A549 (cell line): Measurements from ENCODE around the gene ZNF548. TPM values are rescaled to one million over a fixed set of nuclear protein-coding genes. Genes with fewer than 3 reads are reported as not detected.

Experiments used
- ATAC-seq, 2 experiments: fragments of 200-7000 bp in 1 of 2; fragments of >200 bp in 1 of 2; cut with Nextera tagmentation in 1 of 2; cut with Tn5 transposase in 1 of 2; 3 replicates each; pipeline versions ENCODE4 v1.8.0 to v1.9.1; 2018 to 2020; ENCODE audit warnings: mild to moderate bottlenecking in 1 of 2, moderate library complexity in 1 of 2
- CTCF ChIA-PET: fragments of 300-600 bp; sonication (Branson Sonifier 250); formaldehyde crosslinking; extraction: SDS; loops from one replicate; lab custom pipeline; 2021; ENCODE audit warnings: antibody characterized with exemption, inconsistent platforms; lab: Yijun Ruan, JAX
- POLR2A ChIA-PET: fragments of 350-600 bp; formaldehyde crosslinking; extraction: SDS; loops from one replicate; lab custom pipeline; 2021; ENCODE audit warnings: antibody characterized with exemption, inconsistent platforms; lab: Yijun Ruan, JAX
- DNase-seq, 2 experiments: peaks; one replicate each; pipeline versions ENCODE4 v3.0.0 to v3.0.0-alpha.2; 2011 to 2016; ENCODE audit warnings: low read depth in 1 of 2, low spot score in 1 of 2
- FAIRE-seq: peaks from 2 replicates; lab custom pipeline; 2011; peaks lifted over from hg19 to GRCh38; lab: Jason Lieb, UNC
- H3K27ac ChIP-seq, 2 experiments: fragments of >200 bp; sonication (Bioruptor Twin); formaldehyde crosslinking; 3 replicates each; pipeline ENCODE4 v1.5.1; 2016 to 2017
- H3K4me1 ChIP-seq: fragments of >200 bp; sonication (Bioruptor Twin); formaldehyde crosslinking; 3 replicates; pipeline ENCODE4 v1.6.1; 2016
- H3K4me2 ChIP-seq: fragments of >200 bp; sonication (Bioruptor Twin); formaldehyde crosslinking; 3 replicates; pipeline ENCODE4 v1.6.1; 2016
- H3K4me3 ChIP-seq: fragments of >200 bp; sonication (Bioruptor Twin); formaldehyde crosslinking; 3 replicates; pipeline ENCODE4 v1.5.1; 2016
- H3K9me3 ChIP-seq: fragments of >200 bp; sonication (Bioruptor Twin); formaldehyde crosslinking; 3 replicates; pipeline ENCODE4 v1.6.1; 2016
- ATOH8 ChIP-seq: fragments of 250-450 bp; sonication (Bioruptor Pico); IDR thresholded peaks from 2 replicates; pipeline ENCODE4 v1.5.0; 2020; ENCODE audit warnings: low read depth, mild to moderate bottlenecking, moderate library complexity
- BCL3 ChIP-seq: fragments of >200 bp; sonication (Bioruptor Twin); formaldehyde crosslinking; IDR thresholded peaks from 3 replicates; pipeline ENCODE4 v1.6.1; 2016
- CEBPB ChIP-seq, 2 experiments: fragments of >200 bp in 1 of 2; sonication (Bioruptor Twin) in 1 of 2; formaldehyde crosslinking in 1 of 2; IDR thresholded peaks; 2 replicates each; pipeline ENCODE4 v1.6.1; 2012 to 2016
- CHD2 ChIP-seq: fragments of 150-350 bp; IDR thresholded peaks from 2 replicates; pipeline ENCODE4 v1.6.1; 2014; ENCODE audit warnings: low read length; ENCODE audit not compliant: partially characterized antibody
- E2F6 ChIP-seq: IDR thresholded peaks from 2 replicates; pipeline ENCODE4 v1.6.1; 2012; ENCODE audit warnings: low read depth, borderline replicate concordance
- EHMT2 ChIP-seq: fragments of 200-600 bp; sonication (generic); IDR thresholded peaks from 2 replicates; pipeline ENCODE4 v1.6.1; 2016; ENCODE audit warnings: antibody characterized with exemption, low read depth, mild to moderate bottlenecking, moderate library complexity
- ELK1 ChIP-seq: fragments of 150-350 bp; IDR thresholded peaks from 2 replicates; pipeline ENCODE4 v1.6.1; 2014; ENCODE audit warnings: low read depth, mild to moderate bottlenecking, low read length
- EP300 ChIP-seq, 2 experiments: fragments of >200 bp; sonication (Bioruptor Twin); formaldehyde crosslinking; IDR thresholded peaks; 2 replicates in 1 of 2; 3 replicates in 1 of 2; pipeline ENCODE4 v1.6.1; 2016 to 2017
- ESRRA ChIP-seq: fragments of 150-350 bp; IDR thresholded peaks from 2 replicates; pipeline ENCODE4 v1.6.1; 2014; ENCODE audit warnings: mild to moderate bottlenecking, low read length, borderline replicate concordance
- FOSB ChIP-seq: fragments of 250-450 bp; sonication (Bioruptor Pico); IDR thresholded peaks from 2 replicates; pipeline ENCODE4 v1.5.0; 2020; ENCODE audit warnings: mild to moderate bottlenecking, moderate library complexity
- GATA3 ChIP-seq: IDR thresholded peaks from 2 replicates; pipeline ENCODE4 v1.6.1; 2012; ENCODE audit warnings: borderline replicate concordance
- HOXA7 ChIP-seq: fragments of 250-450 bp; sonication (Bioruptor Pico); IDR thresholded peaks from 2 replicates; pipeline ENCODE4 v1.5.0; 2020; ENCODE audit warnings: mild to moderate bottlenecking, moderate library complexity
- HOXB13 ChIP-seq: fragments of 250-450 bp; sonication (Bioruptor Pico); IDR thresholded peaks from 2 replicates; pipeline ENCODE4 v1.5.0; 2020; ENCODE audit warnings: low read depth, mild to moderate bottlenecking, moderate library complexity
- HOXB5 ChIP-seq: fragments of 250-450 bp; sonication (Bioruptor Pico); IDR thresholded peaks from 2 replicates; pipeline ENCODE4 v1.5.0; 2020; ENCODE audit warnings: mild to moderate bottlenecking, moderate library complexity
- JUN ChIP-seq, 2 experiments: fragments of >200 bp; sonication (Bioruptor Twin); formaldehyde crosslinking; IDR thresholded peaks; 2 replicates in 1 of 2; 3 replicates in 1 of 2; pipeline ENCODE4 v1.6.1; 2016 to 2017
- KDM1A ChIP-seq: fragments of 200-600 bp; sonication (generic); IDR thresholded peaks from 2 replicates; pipeline ENCODE4 v1.6.1; 2016; ENCODE audit warnings: low read depth, mild to moderate bottlenecking
- KDM5A ChIP-seq: fragments of 200-600 bp; sonication (generic); IDR thresholded peaks from 2 replicates; pipeline ENCODE4 v1.6.1; 2016; ENCODE audit warnings: antibody characterized with exemption, mild to moderate bottlenecking
- MAX ChIP-seq: IDR thresholded peaks from 2 replicates; pipeline ENCODE4 v1.6.1; 2012
- MAZ ChIP-seq: fragments of 150-350 bp; IDR thresholded peaks from 2 replicates; pipeline ENCODE4 v1.6.1; 2014; ENCODE audit warnings: antibody characterized with exemption, low read depth, low read length, borderline replicate concordance
- MYC ChIP-seq: IDR thresholded peaks from 2 replicates; pipeline ENCODE4 v1.6.1; 2012; ENCODE audit warnings: mild to moderate bottlenecking, inconsistent platforms, low read length, improper control_type of control experiment, borderline replicate concordance
- NR3C1 ChIP-seq: fragments of >200 bp; sonication (Bioruptor Twin); formaldehyde crosslinking; IDR thresholded peaks from 3 replicates; pipeline ENCODE4 v1.6.1; 2017
- RAD21 ChIP-seq, 2 experiments: fragments of >200 bp in 1 of 2; sonication (Bioruptor Twin) in 1 of 2; formaldehyde crosslinking in 1 of 2; IDR thresholded peaks in 1 of 2; conservative IDR thresholded peaks in 1 of 2; 2 replicates in 1 of 2; 3 replicates in 1 of 2; pipeline ENCODE4 v1.6.1; 2012 to 2018; ENCODE audit warnings: inconsistent platforms in 1 of 2
- RFX5 ChIP-seq: fragments of 450-650 bp; IDR thresholded peaks from 2 replicates; pipeline ENCODE4 v1.7.1; 2014; ENCODE audit warnings: antibody characterized with exemption, mild to moderate bottlenecking, moderate library complexity
- SREBF2 ChIP-seq: fragments of 450-650 bp; IDR thresholded peaks from 2 replicates; pipeline ENCODE4 v1.6.1; 2014; ENCODE audit warnings: mild to moderate bottlenecking, moderate library complexity
- TFCP2L1 ChIP-seq: fragments of 250-450 bp; sonication (Bioruptor Pico); IDR thresholded peaks from 2 replicates; pipeline ENCODE4 v1.5.0; 2021; ENCODE audit warnings: mild to moderate bottlenecking
- USF2 ChIP-seq: fragments of 450-650 bp; IDR thresholded peaks from 2 replicates; pipeline ENCODE4 v1.6.1; 2014; ENCODE audit warnings: antibody characterized with exemption
- ZFP36 ChIP-seq: fragments of 450-650 bp; IDR thresholded peaks from 2 replicates; pipeline ENCODE4 v1.6.1; 2014; ENCODE audit warnings: borderline replicate concordance; ENCODE audit not compliant: partially characterized antibody
- ZNF302 ChIP-seq: fragments of 250-450 bp; sonication (Bioruptor Pico); IDR thresholded peaks from 2 replicates; pipeline ENCODE4 v1.9.0; 2021; ENCODE audit warnings: inconsistent platforms, mild to moderate bottlenecking, moderate library complexity
- ZSCAN20 ChIP-seq: fragments of 250-450 bp; sonication (Bioruptor Pico); IDR thresholded peaks from 2 replicates; pipeline ENCODE4 v1.8.0; 2022; ENCODE audit warnings: mild to moderate bottlenecking, moderate library complexity
- WGBS: methylation state at CpG from one replicate; pipeline ENCODE4 v1.1.6; 2017; ENCODE audit errors: missing lambda C conversion rate; 5-methylcytosine and 5-hydroxymethylcytosine counted together
- polyA plus RNA-seq, 4 experiments: library from polyadenylated mRNA; depleted of rRNA in 3 of 4; stranded (reverse); fragments of >200 nt; fragmentation: RNase III in 1 of 4; extraction: RNeasy Plus Mini Kit Qiagen cat#74134 plus additional on column Dnase treatment in 1 of 4; gene quantifications; 2 replicates in 3 of 4; 3 replicates in 1 of 4; pipeline ENCODE4 v1.2.3, GENCODE V29; 2011 to 2017

ZNF548 gene
- polyA plus RNA-seq, 2 of the 4 experiments (the other 2 are of a cell fraction), result 6.4 to 11.3 TPM

- no peak for ATAC-seq
- no peak overlapping the region for H3K27ac ChIP-seq
- no peak for FAIRE-seq
- no peak for TF ChIP-seq E2F6
- no peak for TF ChIP-seq ESRRA
- no peak for TF ChIP-seq SREBF2
- TF ChIP-seq RFX5, result no peak
- no peak for TF ChIP-seq MYC
- TF ChIP-seq ELK1, result no peak
- TF ChIP-seq FOSB (CRISPR knock-in tag), result no peak
- no peak for TF ChIP-seq ZNF302
- TF ChIP-seq ZSCAN20, result no peak
- TF ChIP-seq USF2, result no peak
- no peak for TF ChIP-seq HOXB13
- no peak for TF ChIP-seq BCL3
- no peak for TF ChIP-seq RAD21 (conservative IDR thresholded peaks at IDR 0.05 in 1 of 2, IDR thresholded peaks at IDR 0.05 in 1 of 2)
- ChIA-PET CTCF (no interaction called here), POLR2A (no interaction called here)
- DNase-seq, result no peak
- peaks cover 79% of the 10 kb centered on the region for H3K9me3 ChIP-seq
- H3K4me1 ChIP-seq, result no peaks in the 10 kb centered on the region
- 32% methylated on average over 3 of the region's 3 CpGs for WGBS
- no peak overlapping the region for H3K4me2 ChIP-seq
- H3K4me3 ChIP-seq, result no peak overlapping the region
Measured at GRCh38 chr19:57348136-57348535, 41.5 kb upstream of the ZNF548 start.

- 16% methylated on average over 57 of the region's 57 CpGs for WGBS
- peak; percentile 54 for FAIRE-seq
- peak within 1 kb of the TSS; percentile 63 for H3K4me3 ChIP-seq
- TF ChIP-seq TFCP2L1 (CRISPR knock-in tag), result no peak
- TF ChIP-seq ZNF302, result no peak
- TF ChIP-seq KDM1A, result no peak
- TF ChIP-seq NR3C1, result no peak
- TF ChIP-seq CHD2, result no peak
- TF ChIP-seq BCL3, result no peak
- TF ChIP-seq ESRRA, result no peak
- no peak for TF ChIP-seq ATOH8
- no peak for TF ChIP-seq MAZ
- no peak for TF ChIP-seq CEBPB (IDR thresholded peaks at IDR 0.05)
- TF ChIP-seq HOXA7 (CRISPR knock-in tag), result no peak
- TF ChIP-seq EP300 (IDR thresholded peaks at IDR 0.05), result no peak
- no peak for TF ChIP-seq EHMT2
- 0 out of 2 replicates have a peak, but pooled peaks have one; percentile 18 for TF ChIP-seq GATA3
- no peak for TF ChIP-seq KDM5A
- no peak for TF ChIP-seq ZFP36
- TF ChIP-seq MAX, result peak; percentile 85
- TF ChIP-seq JUN (IDR thresholded peaks at IDR 0.05), result no peak
- TF ChIP-seq HOXB5 (CRISPR knock-in tag), result no peak
Measured at GRCh38 chr19:57350877-57351805, 38.5 kb upstream of the ZNF548 start, which contains the start of gene ZNF304. ZNF304 (plus strand) TSS chr19:57351271; CDS start chr19:57351665, 394 bp downstream.

More at GRCh38 chr19:57350877-57351805, 38.5 kb upstream of the ZNF548 start, which contains the start of gene ZNF304:
- CTCF ChIA-PET, result no interaction called here
- ATAC-seq, result peak; percentile 92 to 100
- Histone ChIP-seq H3K4me1 (no peaks in the 10 kb centered on the region), H3K27ac (peak within 1 kb of the TSS; percentile 43 to 76; a peak in 4 of 6 replicates), H3K9me3 (peaks cover 92% of the 10 kb centered on the region), H3K4me2 (peak within 1 kb of the TSS; percentile 53)
- POLR2A ChIA-PET, result interaction anchor here (0.8 to 1.4 kb wide), 2 partner anchors 12 to 111 kb away, joined by 4 to 12 read pairs; partner anchors contain the start of genes TRAPPC2B, ZNF547 and ZNF805
- DNase-seq, result peak; percentile 85 to 94
